ENCODE results near the gene GP1BB.

DNA sequence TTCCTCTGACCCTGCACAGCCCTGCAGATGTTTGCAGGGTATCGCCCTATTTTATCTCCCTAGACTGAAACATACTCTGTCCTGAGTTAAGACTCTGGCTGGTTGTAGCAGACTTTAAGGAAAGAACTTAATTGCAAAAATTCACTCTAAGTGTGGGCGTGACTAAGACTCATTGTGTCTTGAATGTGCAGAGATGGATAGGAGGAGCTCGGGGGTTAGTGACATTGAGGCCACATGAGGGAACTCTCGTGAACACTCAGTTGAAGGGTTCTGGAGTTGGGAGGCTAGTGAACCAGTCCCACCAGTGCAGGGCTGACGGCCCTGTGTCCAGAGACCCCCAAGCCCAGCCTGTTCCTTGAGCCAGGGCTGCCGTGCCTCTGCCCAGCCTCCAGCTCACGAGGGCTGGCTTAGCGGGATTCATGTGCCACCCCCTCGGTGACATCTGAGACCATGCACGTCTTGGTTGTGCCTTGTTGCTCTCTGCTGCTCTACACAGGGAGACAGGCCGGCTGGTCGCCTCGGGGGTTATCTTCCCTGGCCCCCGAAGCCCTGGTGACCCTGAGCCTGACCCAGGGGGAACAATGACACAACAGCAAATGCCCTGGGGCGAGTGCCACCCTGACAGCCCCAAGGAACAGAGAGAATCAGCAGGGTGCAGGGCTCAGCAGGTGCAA is 25.8 kb downstream of the GP1BB start:
- TF ChIP-seq, protein P1, sequence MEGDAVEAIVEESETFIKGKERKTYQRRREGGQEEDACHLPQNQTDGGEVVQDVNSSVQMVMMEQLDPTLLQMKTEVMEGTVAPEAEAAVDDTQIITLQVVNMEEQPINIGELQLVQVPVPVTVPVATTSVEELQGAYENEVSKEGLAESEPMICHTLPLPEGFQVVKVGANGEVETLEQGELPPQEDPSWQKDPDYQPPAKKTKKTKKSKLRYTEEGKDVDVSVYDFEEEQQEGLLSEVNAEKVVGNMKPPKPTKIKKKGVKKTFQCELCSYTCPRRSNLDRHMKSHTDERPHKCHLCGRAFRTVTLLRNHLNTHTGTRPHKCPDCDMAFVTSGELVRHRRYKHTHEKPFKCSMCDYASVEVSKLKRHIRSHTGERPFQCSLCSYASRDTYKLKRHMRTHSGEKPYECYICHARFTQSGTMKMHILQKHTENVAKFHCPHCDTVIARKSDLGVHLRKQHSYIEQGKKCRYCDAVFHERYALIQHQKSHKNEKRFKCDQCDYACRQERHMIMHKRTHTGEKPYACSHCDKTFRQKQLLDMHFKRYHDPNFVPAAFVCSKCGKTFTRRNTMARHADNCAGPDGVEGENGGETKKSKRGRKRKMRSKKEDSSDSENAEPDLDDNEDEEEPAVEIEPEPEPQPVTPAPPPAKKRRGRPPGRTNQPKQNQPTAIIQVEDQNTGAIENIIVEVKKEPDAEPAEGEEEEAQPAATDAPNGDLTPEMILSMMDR (conservative IDR thresholded peaks at IDR 0.05 in 1 of 2, IDR thresholded peaks at IDR 0.05 in 1 of 2; ENCODE audit: extremely low read depth in 1 of 2, insufficient read depth in 1 of 2, low read depth in 1 of 2, low read length in 2 of 2), result no peak
- no peak for TF ChIP-seq EZH2 (IDR thresholded peaks at IDR 0.05; ENCODE audit: borderline replicate concordance, low read length)

Data from mammary epithelial cell (primary cell).